Breast epithelium (tissue), 3 donors: ENCODE measurements around the gene MACROD2.

Experiments
- POLR2A ChIP-seq: fragments of 450-650 bp; IDR thresholded peaks from one replicate; pipeline ENCODE4 v1.6.1; 2016; ENCODE audit warnings: antibody characterized with exemption, mild to moderate bottlenecking, moderate library complexity
- TF ChIP-seq, protein P1 (sequence below), 3 donors: fragments of 450-650 bp; IDR thresholded peaks; one replicate each; pipeline ENCODE4 v1.5.1; 2016 to 2017; ENCODE audit warnings: antibody characterized with exemption in 3 of 3, mild to moderate bottlenecking in 3 of 3, moderate library complexity in 3 of 3

GRCh38 chr20:15033269-15033668, 1038.0 kb downstream of the MACROD2 start:
- TF ChIP-seq, protein P1, sequence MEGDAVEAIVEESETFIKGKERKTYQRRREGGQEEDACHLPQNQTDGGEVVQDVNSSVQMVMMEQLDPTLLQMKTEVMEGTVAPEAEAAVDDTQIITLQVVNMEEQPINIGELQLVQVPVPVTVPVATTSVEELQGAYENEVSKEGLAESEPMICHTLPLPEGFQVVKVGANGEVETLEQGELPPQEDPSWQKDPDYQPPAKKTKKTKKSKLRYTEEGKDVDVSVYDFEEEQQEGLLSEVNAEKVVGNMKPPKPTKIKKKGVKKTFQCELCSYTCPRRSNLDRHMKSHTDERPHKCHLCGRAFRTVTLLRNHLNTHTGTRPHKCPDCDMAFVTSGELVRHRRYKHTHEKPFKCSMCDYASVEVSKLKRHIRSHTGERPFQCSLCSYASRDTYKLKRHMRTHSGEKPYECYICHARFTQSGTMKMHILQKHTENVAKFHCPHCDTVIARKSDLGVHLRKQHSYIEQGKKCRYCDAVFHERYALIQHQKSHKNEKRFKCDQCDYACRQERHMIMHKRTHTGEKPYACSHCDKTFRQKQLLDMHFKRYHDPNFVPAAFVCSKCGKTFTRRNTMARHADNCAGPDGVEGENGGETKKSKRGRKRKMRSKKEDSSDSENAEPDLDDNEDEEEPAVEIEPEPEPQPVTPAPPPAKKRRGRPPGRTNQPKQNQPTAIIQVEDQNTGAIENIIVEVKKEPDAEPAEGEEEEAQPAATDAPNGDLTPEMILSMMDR (IDR thresholded peaks at IDR 0.05) = no peak
- no peak for TF ChIP-seq POLR2A
